ENCODE results near the gene INPP4A. TPM values are rescaled to one million over a fixed set of nuclear protein-coding genes. Genes with fewer than 3 reads are reported as not detected.

Gene INPP4A
- total and polyA plus RNA-seq, 9 of the 15 experiments (the other 6 are each of a cell fraction or from before 2014, with no cell fraction given): 1.8 to 15.7 (median 8.3) TPM

DNA sequence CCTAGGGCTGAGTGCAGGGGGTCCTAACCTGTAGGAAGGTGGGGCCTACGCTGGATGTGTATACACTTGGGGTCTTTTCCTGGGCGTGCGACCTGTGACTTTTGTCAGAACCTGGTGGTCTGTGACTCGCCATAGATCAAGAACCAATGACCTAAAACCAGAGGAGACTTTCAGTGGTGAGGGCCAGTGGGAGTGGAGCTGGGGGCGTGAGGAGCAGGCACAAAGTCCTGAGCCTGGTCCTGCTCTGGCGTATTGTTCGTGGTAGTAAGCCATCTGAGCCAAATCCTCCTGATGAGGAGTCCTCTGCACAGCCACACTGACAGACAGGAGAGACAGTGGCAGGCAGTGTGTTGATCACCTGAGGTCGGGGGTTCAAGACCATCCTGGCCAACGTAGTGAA, 8.9 kb downstream of the INPP4A start:
- peaks cover 16% of the 10 kb centered on the region; the same call in 1 of the 2 replicates for H4K20me1 ChIP-seq (replicated peaks; ENCODE audit: control insufficient read depth, insufficient read depth, low read length)
- H3K4me3 ChIP-seq: no peak overlapping the region
- no peak overlapping the region; a peak in 1 of 4 replicates for H3K9ac ChIP-seq (ENCODE audit: insufficient read depth in 1 of 2, low read depth in 2 of 2, low read length in 2 of 2)
- ATAC-seq (no peak), DNase-seq (ENCODE audit: extremely low read depth in 1 of 4, low spot score in 3 of 4) (no peak), FAIRE-seq (no peak)
- CTCF ChIA-PET (ENCODE audit: low intra/inter-chr PET ratio): no interaction called here
- peaks cover 7% of the 10 kb centered on the region; the same call in 1 of the 3 replicates for H3K36me3 ChIP-seq (ENCODE audit: control insufficient read depth, insufficient read depth, low read length)
- H3K4me1 ChIP-seq (replicated peaks in 1 of 2; ENCODE audit: control insufficient read depth in 2 of 2, insufficient read depth in 2 of 2, low read length in 2 of 2): peaks cover 0 to 28% of the 10 kb centered on the region in 2 experiments; a peak in 3 of 5 replicates
- no peak overlapping the region for H2AFZ ChIP-seq (ENCODE audit: low read depth, low read length)
- H3K27ac ChIP-seq (ENCODE audit: extremely low read depth, low read depth, low read length): no peak overlapping the region
- no TSS peak for BruUV-seq (replicated peaks)
- no peaks in the 10 kb centered on the region for H3K27me3 ChIP-seq (ENCODE audit: control insufficient read depth in 2 of 2, insufficient read depth in 2 of 2, low read length in 2 of 2)
- in situ Hi-C loops (cut with MboI) (no loop called here), intact Hi-C loops (cut with micrococcal nuclease) (no loop called here)
- H3K4me2 ChIP-seq (ENCODE audit: insufficient read depth, low read length): no peak overlapping the region
- TF ChIP-seq LCOR (CRISPR knock-in tag; IDR thresholded peaks at IDR 0.05): no peak
- peaks cover 3% of the 10 kb centered on the region for H3K9me1 ChIP-seq (ENCODE audit: control insufficient read depth, insufficient read depth, low read length)
- H3K79me2 ChIP-seq (ENCODE audit: control insufficient read depth, insufficient read depth, low read length): peaks cover 50% of the 10 kb centered on the region
- POLR2A ChIA-PET: interaction anchor here (1.6 to 2.5 kb wide), 2 partner anchors 11 to 18 kb away, joined by 3 to 10 read pairs; no protein-coding TSS in a partner anchor
- H3K9me3 ChIP-seq (replicated peaks; ENCODE audit: control insufficient read depth, insufficient read depth, low read depth, low read length): no peaks in the 10 kb centered on the region
- 92% methylated on average over 8 of the region's 9 CpGs for WGBS (ENCODE audit: insufficient coverage, low coverage, missing lambda C conversion rate)

DNA sequence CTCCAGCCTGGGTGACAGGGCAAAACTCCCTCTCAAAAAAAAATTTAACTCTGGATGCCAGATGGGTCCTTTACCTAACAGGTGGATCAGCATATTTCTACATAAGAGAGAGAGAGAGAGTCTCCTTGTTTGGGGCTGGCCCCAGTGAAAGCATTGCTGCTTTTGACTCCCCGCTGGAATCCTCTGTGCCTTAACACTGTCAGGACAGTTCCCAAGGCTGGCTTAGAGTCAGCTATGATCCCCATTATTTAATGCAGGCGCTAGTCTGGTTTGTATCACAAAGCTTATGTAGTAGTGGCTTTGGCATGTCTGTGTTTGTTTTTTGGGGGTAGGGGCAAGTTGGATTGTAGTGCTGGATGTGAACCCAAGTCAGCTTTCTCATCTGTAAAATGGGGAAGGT, 9.4 kb downstream of the INPP4A start:
- no TSS peak for BruUV-seq (replicated peaks)
- H3K9me3 ChIP-seq (replicated peaks; ENCODE audit: control insufficient read depth, insufficient read depth, low read depth, low read length): no peaks in the 10 kb centered on the region
- in situ Hi-C loops (cut with MboI) (no loop called here), intact Hi-C loops (cut with micrococcal nuclease) (no loop called here)
- peak overlapping the region; percentile 40; the same call in 1 of the 2 replicates for H3K4me2 ChIP-seq (ENCODE audit: insufficient read depth, low read length)
- no peak overlapping the region for H3K4me3 ChIP-seq
- TF ChIP-seq SIN3A (IDR thresholded peaks at IDR 0.05; ENCODE audit: borderline replicate concordance in 2 of 2, control insufficient read depth in 1 of 2, low read depth in 2 of 2, low read length in 2 of 2): 0 out of 4 replicates have a peak, but pooled peaks of 1 of the 2 experiments have one; percentile 7
- no peak for TF ChIP-seq ZNF23 (CRISPR knock-in tag; IDR thresholded peaks at IDR 0.05)
- H3K27ac ChIP-seq (ENCODE audit: extremely low read depth, low read depth, low read length): no peak overlapping the region
- no peaks in the 10 kb centered on the region for H3K27me3 ChIP-seq (ENCODE audit: control insufficient read depth in 2 of 2, insufficient read depth in 2 of 2, low read length in 2 of 2)
- peaks cover 21% of the 10 kb centered on the region; the same call in 1 of the 2 replicates for H4K20me1 ChIP-seq (replicated peaks; ENCODE audit: control insufficient read depth, insufficient read depth, low read length)
- ATAC-seq (no peak; the same call in 2 of the 3 replicates), DNase-seq (ENCODE audit: extremely low read depth in 1 of 4, low spot score in 3 of 4) (peak in 1 of 4 experiments; percentile 5), FAIRE-seq (no peak)
- 58% methylated on average over 2 of the region's 2 CpGs for WGBS (ENCODE audit: insufficient coverage, low coverage, missing lambda C conversion rate)
- peak overlapping the region in 1 of 2 experiments; percentile 36; a peak in 1 of 4 replicates for H3K9ac ChIP-seq (ENCODE audit: insufficient read depth in 1 of 2, low read depth in 2 of 2, low read length in 2 of 2)
- peaks cover 7% of the 10 kb centered on the region; the same call in 1 of the 3 replicates for H3K36me3 ChIP-seq (ENCODE audit: control insufficient read depth, insufficient read depth, low read length)
- H3K4me1 ChIP-seq (replicated peaks in 1 of 2; ENCODE audit: control insufficient read depth in 2 of 2, insufficient read depth in 2 of 2, low read length in 2 of 2): peaks cover 3 to 28% of the 10 kb centered on the region in 2 experiments; a peak in 3 of 5 replicates
- ChIA-PET POLR2A (interaction anchor here (1.1 to 1.6 kb wide), 2 partner anchors 10 to 18 kb away, joined by 3 to 5 read pairs; no protein-coding TSS in a partner anchor), CTCF (ENCODE audit: low intra/inter-chr PET ratio) (no interaction called here)
- H3K79me2 ChIP-seq (ENCODE audit: control insufficient read depth, insufficient read depth, low read length): peaks cover 47% of the 10 kb centered on the region
- no peak overlapping the region; the same call in 1 of the 2 replicates for H2AFZ ChIP-seq (ENCODE audit: low read depth, low read length)
- H3K9me1 ChIP-seq (ENCODE audit: control insufficient read depth, insufficient read depth, low read length): peaks cover 3% of the 10 kb centered on the region
